DOHH2 (cell line): ENCODE measurements around the gene POGZ.

Source experiments
- EZH2phosphoT487 ChIP-seq: fragments of 200-600 bp; sonication (generic); IDR thresholded peaks from 2 replicates; pipeline ENCODE4 v1.6.1; 2017; ENCODE audit warnings: borderline replicate concordance, mild to moderate bottlenecking, antibody characterized with exemption, low read length, moderate library complexity, mixed read lengths
- TF ChIP-seq, protein P1 (sequence below): fragments of 200-600 bp; sonication (generic); IDR thresholded peaks from one replicate; pipeline ENCODE4 v1.5.1; 2014; ENCODE audit warnings: antibody characterized with exemption, mild to moderate bottlenecking, low read depth, low read length; ENCODE audit not compliant: poor library complexity, severe bottlenecking

DNA sequence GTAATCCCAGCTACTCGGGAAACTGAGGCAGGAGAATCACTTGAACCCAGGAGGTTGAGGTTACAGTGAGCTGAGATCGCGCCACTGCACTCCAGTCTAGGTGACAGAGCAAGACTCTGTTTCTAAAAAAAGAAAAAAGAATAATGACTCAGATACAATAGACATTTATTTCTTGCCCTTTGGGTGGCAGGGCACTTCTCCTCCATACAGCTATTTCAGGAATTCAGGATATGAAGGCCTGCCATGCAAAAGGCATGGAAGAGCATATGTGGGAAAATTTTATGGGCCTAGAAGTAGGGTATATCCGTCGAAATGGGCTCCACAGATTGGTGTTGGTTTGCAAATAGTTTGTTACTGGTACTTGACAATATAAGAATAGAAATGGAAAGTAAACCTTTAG is 20.2 kb upstream of the POGZ start:
- TF ChIP-seq EZH2phosphoT487, result no peak
- TF ChIP-seq, protein P1, sequence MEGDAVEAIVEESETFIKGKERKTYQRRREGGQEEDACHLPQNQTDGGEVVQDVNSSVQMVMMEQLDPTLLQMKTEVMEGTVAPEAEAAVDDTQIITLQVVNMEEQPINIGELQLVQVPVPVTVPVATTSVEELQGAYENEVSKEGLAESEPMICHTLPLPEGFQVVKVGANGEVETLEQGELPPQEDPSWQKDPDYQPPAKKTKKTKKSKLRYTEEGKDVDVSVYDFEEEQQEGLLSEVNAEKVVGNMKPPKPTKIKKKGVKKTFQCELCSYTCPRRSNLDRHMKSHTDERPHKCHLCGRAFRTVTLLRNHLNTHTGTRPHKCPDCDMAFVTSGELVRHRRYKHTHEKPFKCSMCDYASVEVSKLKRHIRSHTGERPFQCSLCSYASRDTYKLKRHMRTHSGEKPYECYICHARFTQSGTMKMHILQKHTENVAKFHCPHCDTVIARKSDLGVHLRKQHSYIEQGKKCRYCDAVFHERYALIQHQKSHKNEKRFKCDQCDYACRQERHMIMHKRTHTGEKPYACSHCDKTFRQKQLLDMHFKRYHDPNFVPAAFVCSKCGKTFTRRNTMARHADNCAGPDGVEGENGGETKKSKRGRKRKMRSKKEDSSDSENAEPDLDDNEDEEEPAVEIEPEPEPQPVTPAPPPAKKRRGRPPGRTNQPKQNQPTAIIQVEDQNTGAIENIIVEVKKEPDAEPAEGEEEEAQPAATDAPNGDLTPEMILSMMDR, result no peak
